K562 (cell line): Measurements from ENCODE around the gene CAPZB. TPM values are rescaled to one million over a fixed set of nuclear protein-coding genes. Genes with fewer than 3 reads are reported as not detected.

ENCODE experiments used
- ATF3 ChIP-seq, 2 experiments: fragments of 450-650 bp in 1 of 2; sonication (generic) in 1 of 2; formaldehyde crosslinking in 1 of 2; IDR thresholded peaks in 1 of 2; conservative IDR thresholded peaks in 1 of 2; 2 replicates each; pipeline versions ENCODE4 v1.6.1 to v1.8.1; 2016 to 2023; ENCODE audit warnings: mild to moderate bottlenecking in 2 of 2, moderate library complexity in 2 of 2, inconsistent platforms in 1 of 2, missing genetic modification reagents in 1 of 2
- ATF7 ChIP-seq: fragments of 450-650 bp; IDR thresholded peaks from 2 replicates; pipeline ENCODE4 v1.7.1; 2014; ENCODE audit warnings: mild to moderate bottlenecking, moderate library complexity
- NR2C1 ChIP-seq, 2 experiments: fragments of 450-650 bp; IDR thresholded peaks; 2 replicates each; pipeline ENCODE4 v1.6.1; 2017; ENCODE audit warnings: mild to moderate bottlenecking in 2 of 2, antibody characterized with exemption in 1 of 2, inconsistent platforms in 1 of 2, missing compliant biosample characterization in 1 of 2, missing genetic modification characterization in 1 of 2
- NRF1 ChIP-seq, 2 experiments: fragments of 450-650 bp; IDR thresholded peaks in 1 of 2; conservative IDR thresholded peaks in 1 of 2; 2 replicates each; pipeline ENCODE4 v1.6.1; 2014; ENCODE audit warnings: mild to moderate bottlenecking in 2 of 2
- POLR2H ChIP-seq: IDR thresholded peaks from 2 replicates; pipeline ENCODE4 v1.6.1; 2016; ENCODE audit warnings: missing genetic modification characterization, low read depth, mild to moderate bottlenecking, control low read depth, missing compliant biosample characterization, moderate library complexity
- PURB ChIP-seq: sonication (generic); formaldehyde crosslinking; IDR thresholded peaks from 2 replicates; pipeline ENCODE4 v1.9.0; 2021; ENCODE audit warnings: low read depth, mild to moderate bottlenecking, missing genetic modification reagents
- PYGO2 ChIP-seq: fragments of 450-650 bp; IDR thresholded peaks from 2 replicates; pipeline ENCODE4 v1.6.1; 2016; ENCODE audit warnings: mild to moderate bottlenecking, missing genetic modification characterization, moderate library complexity, missing compliant biosample characterization
- REST ChIP-seq, 2 experiments: fragments of 450-650 bp; formaldehyde crosslinking in 1 of 2; IDR thresholded peaks; 2 replicates each; pipeline versions ENCODE4 v1.4.0 to v1.6.1; 2014 to 2020; ENCODE audit warnings: mild to moderate bottlenecking in 2 of 2, borderline replicate concordance in 1 of 2, low read depth in 1 of 2
- ZBTB11 ChIP-seq, 3 experiments: fragments of 200-800 bp in 1 of 3; fragments of 250-450 bp in 1 of 3; fragments of 450-650 bp in 1 of 3; sonication (Bioruptor Pico) in 1 of 3; sonication (Bioruptor generic) in 1 of 3; formaldehyde crosslinking in 1 of 3; IDR thresholded peaks; 2 replicates each; pipeline versions ENCODE4 v1.6.1 to v1.8.0; 2016 to 2022; ENCODE audit warnings: mild to moderate bottlenecking in 2 of 3, missing genetic modification characterization in 2 of 3, missing compliant biosample characterization in 1 of 3, moderate library complexity in 1 of 3
- ZNF175 ChIP-seq: fragments of 200-800 bp; sonication (Bioruptor generic); IDR thresholded peaks from 2 replicates; pipeline ENCODE4 v1.6.1; 2016; ENCODE audit warnings: low read depth, mild to moderate bottlenecking, missing genetic modification characterization, missing compliant biosample characterization
- ZNF583 ChIP-seq: fragments of 250-450 bp; sonication (Bioruptor Pico); IDR thresholded peaks from 2 replicates; pipeline ENCODE4 v1.4.0; 2020
- polyA plus RNA-seq, 8 experiments: library from polyadenylated mRNA; depleted of rRNA in 4 of 8; stranded (reverse) in 5 of 8; unstranded in 3 of 8; fragments of >200 nt; fragmentation: Nextera tagmentation in 2 of 8; fragmentation: Illumina TruSeq in 1 of 8; extraction: Ambion mirVana in 2 of 8; extraction: Trizol in 1 of 8; gene quantifications; 2 replicates each; pipeline versions ENCODE4 v1.2.1 to v1.2.3, GENCODE V29; 2011 to 2014; ENCODE audit warnings: inconsistent platforms in 1 of 8, missing spikeins in 1 of 8
- total RNA-seq, 7 experiments: library from RNA; depleted of rRNA in 6 of 7; stranded (reverse); fragments of >200 nt in 6 of 7; fragmentation: Illumina TruSeq in 2 of 7; extraction: Trizol in 2 of 7; gene quantifications; 2 replicates each; pipeline versions ENCODE4 v1.2.1 to v1.2.3, GENCODE V29; 2011 to 2021; ENCODE audit warnings: low replicate concordance in 1 of 7

The CAPZB gene
- total and polyA plus RNA-seq, 9 of the 15 experiments (the other 6 are each of a cell fraction or from before 2014, with no cell fraction given) = 57.6 to 297 (median 125) TPM

- TF ChIP-seq REST (IDR thresholded peaks at IDR 0.05; ENCODE audit: borderline replicate concordance) (peak; percentile 66), REST (CRISPR knock-in tag; IDR thresholded peaks at IDR 0.05; ENCODE audit: low read depth) (no peak; the same call in none of the 2 replicates), NR2C1 (IDR thresholded peaks at IDR 0.05) (no peak), NR2C1 (tag; IDR thresholded peaks at IDR 0.05) (peak; percentile 44; the same call in 1 of the 2 replicates), PURB (CRISPR knock-in tag) (no peak), ZNF583 (CRISPR knock-in tag) (peak; percentile 49; the same call in 1 of the 2 replicates), POLR2H (tag) (peak; percentile 73; the same call in 1 of the 2 replicates), PYGO2 (tag) (no peak), NRF1 (conservative IDR thresholded peaks at IDR 0.05 in 1 of 2, IDR thresholded peaks at IDR 0.05 in 1 of 2) (peak; percentile 95 to 96), ATF3 (IDR thresholded peaks at IDR 0.05) (peak; percentile 92), ATF3 (CRISPR knock-in tag; conservative IDR thresholded peaks at IDR 0.05) (peak; percentile 93), ZBTB11 (CRISPR knock-in tag; IDR thresholded peaks at IDR 0.05) (peak in 1 of 3 experiments; percentile 54; a peak in 1 of 6 replicates), ZNF175 (CRISPR knock-in tag) (peak; percentile 46; the same call in 1 of the 2 replicates), ATF7 (peak; percentile 71)
Observed at GRCh38 chr1:19311931-19312781, 173.2 kb downstream of the CAPZB start, which contains the start of the genes AKR7A2 and SLC66A1 (continued).
